Heart left ventricle (tissue), 16 donors: ENCODE data around the gene CDC27. TPM values are rescaled to one million over a fixed set of nuclear protein-coding genes. Genes with fewer than 3 reads are reported as not detected.

ENCODE experiments used
- ATAC-seq, 4 donors: fragments of 200-7000 bp; cut with Tn5 transposase; one replicate each; pipeline ENCODE4 v1.9.1; 2020 to 2022; ENCODE audit warnings: moderate library complexity in 4 of 4, mild to moderate bottlenecking in 3 of 4, moderate number of reproducible peaks in 1 of 4
- DNase-seq, 5 donors: peaks; one replicate each; pipeline ENCODE4 v3.0.0-alpha.2; 2020
- H3K27ac ChIP-seq, 12 donors: fragments of 200-600 bp; sonication (generic) in 4 of 12; one replicate each; pipeline versions ENCODE4 v1.5.0 to v1.8.0; 2016 to 2022; ENCODE audit warnings: mild to moderate bottlenecking in 2 of 12
- H3K27me3 ChIP-seq, 9 donors: fragments of 200-600 bp; sonication (generic) in 2 of 9; one replicate each; pipeline versions ENCODE4 v1.5.1 to v1.8.0; 2016 to 2022; ENCODE audit warnings: mild to moderate bottlenecking in 3 of 9
- H3K36me3 ChIP-seq, 9 donors: fragments of 200-600 bp; sonication (generic) in 2 of 9; one replicate each; pipeline versions ENCODE4 v1.5.0 to v1.8.0; 2018 to 2022; ENCODE audit warnings: mild to moderate bottlenecking in 2 of 9
- H3K4me1 ChIP-seq, 12 donors: fragments of 200-600 bp; sonication (generic) in 4 of 12; one replicate each; pipeline versions ENCODE4 v1.5.0 to v1.8.0; 2016 to 2022; ENCODE audit warnings: mild to moderate bottlenecking in 3 of 12
- H3K4me3 ChIP-seq, 12 donors: fragments of 200-600 bp; sonication (generic) in 4 of 12; one replicate each; pipeline versions ENCODE4 v1.5.0 to v1.8.0; 2017 to 2022; ENCODE audit warnings: mild to moderate bottlenecking in 9 of 12, moderate library complexity in 4 of 12
- H3K9me3 ChIP-seq, 12 donors: fragments of 200-600 bp; sonication (generic) in 4 of 12; one replicate each; pipeline versions ENCODE4 v1.5.0 to v1.8.0; 2016 to 2022; ENCODE audit warnings: mild to moderate bottlenecking in 1 of 12
- POLR2A ChIP-seq, 2 donors: fragments of 450-650 bp; IDR thresholded peaks; one replicate each; pipeline ENCODE4 v1.6.1; 2017; ENCODE audit warnings: antibody characterized with exemption in 2 of 2, mild to moderate bottlenecking in 2 of 2, moderate library complexity in 2 of 2
- WGBS, 4 donors: extraction: QIAGEN DNeasy Blood & Tissue Kit in 2 of 4; methylation state at CpG; one replicate each; pipeline versions ENCODE4 v1.1.5 to v1.1.7; 2013 to 2018; 5-methylcytosine and 5-hydroxymethylcytosine counted together
- intact Hi-C, 10 donors: fragments of 100-400 bp; cut with DNase I; formaldehyde crosslinking; loops; one replicate each; pipeline versions ENCODE4 v1.11.1 to v1.14.2; 2022
- polyA plus RNA-seq, 2 donors: library from polyadenylated mRNA; stranded (reverse); fragments of 200-250 nt; gene quantifications; one replicate each; pipeline ENCODE4 v1.2.3, GENCODE V29; 2013
- total RNA-seq, 9 donors: library from RNA; depleted of rRNA in 2 of 9; stranded (reverse); fragments of >200 nt in 2 of 9; fragmentation: NEBNext Ultra II Directional in 3 of 9; extraction: Animal tissue kit (Norgen Biotek cat#: 25700) in 3 of 9; gene quantifications; one replicate each; pipeline versions ENCODE4 v1.1.0 to v1.2.4, GENCODE V29; 2016 to 2023
- TF ChIP-seq, protein P1 (sequence below), 12 donors: fragments of 200-600 bp; sonication (generic) in 4 of 12; IDR thresholded peaks; one replicate each; pipeline versions ENCODE4 v1.5.0 to v1.8.0; 2018 to 2022; ENCODE audit warnings: antibody characterized with exemption in 12 of 12, mild to moderate bottlenecking in 5 of 12
- donor health status: ischemic (EF 13 %, LVEDD 7.1; RV severe dilation, severe dysfunction).
- donor health status: healthy with polysubstance abuse.
- donor health status: DM: no; HTN: yes; CAD: no.
- donor health status: DM: no; HTN: no; CAD: no.
- donor health status: ischemic (EF 25% LVEDD 6.9; RV normal size, moderate dysfunction).
- donor health status: ischemic (EF 25% LVEDD 5.7; RV mildly dilated, moderate dysfunction).
- donor health status: healthy.
- donor health status: DM: yes; HTN: yes; CAD: no.
- donor health status: ischemic (EF 35%, LVEDD 5.7; RV mildly dilated, moderate dysfunction).
- donor health status: nonischemic (EF 11% LVEDD 7.7; RV severe dilation, severe dysfunction).
- donor health status: DM: yes; HTN: yes; CAD: no.
- donor health status: PGD.
- donor health status: ischemic (EF 29% LVEDD 5.4; RV normal size, mild dysfunction).
- donor health status: nonischemic (EF 23%, LVEDD 6.1; RV moderate dilation, normal function).

CDC27 gene
- total and polyA plus RNA-seq, 11 donors, result 10.4 to 110 (median 78.0) TPM

DNA sequence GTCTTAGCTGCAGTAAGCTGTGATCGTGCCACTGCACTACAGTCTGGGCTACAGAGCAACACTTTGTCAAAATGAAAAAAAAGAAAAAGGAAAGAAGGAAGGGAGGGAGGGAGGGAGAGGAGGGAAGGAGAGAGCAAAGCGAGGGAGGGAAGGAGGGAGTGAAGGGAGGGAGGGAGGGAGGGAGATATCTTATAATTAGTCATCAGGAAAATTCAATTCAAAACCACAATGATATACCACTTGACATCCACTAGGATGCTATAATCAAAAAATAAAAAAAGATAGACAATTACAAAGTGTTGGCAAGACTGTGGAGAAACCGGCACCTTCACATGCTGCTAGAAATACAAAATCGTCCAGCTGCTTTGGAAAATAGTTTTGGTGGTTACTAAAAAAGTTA is 93.8 kb downstream of the CDC27 start:
- no peaks in the 10 kb centered on the region for H3K27me3 ChIP-seq
- DNase-seq (no peak), ATAC-seq (no peak)
- H3K36me3 ChIP-seq, result peaks cover 0 to 5% (median 0%) of the 10 kb centered on the region in 9 donors
- 75 to 78% (median 77%) methylated on average over 4 of the region's 4 CpGs for WGBS, 4 donors
- no peak overlapping the region for H3K27ac ChIP-seq
- peaks cover 0 to 11% (median 0%) of the 10 kb centered on the region in 12 donors for H3K9me3 ChIP-seq
- peaks cover 0 to 17% (median 8%) of the 10 kb centered on the region in 12 donors for H3K4me1 ChIP-seq
- TF ChIP-seq, protein P1, sequence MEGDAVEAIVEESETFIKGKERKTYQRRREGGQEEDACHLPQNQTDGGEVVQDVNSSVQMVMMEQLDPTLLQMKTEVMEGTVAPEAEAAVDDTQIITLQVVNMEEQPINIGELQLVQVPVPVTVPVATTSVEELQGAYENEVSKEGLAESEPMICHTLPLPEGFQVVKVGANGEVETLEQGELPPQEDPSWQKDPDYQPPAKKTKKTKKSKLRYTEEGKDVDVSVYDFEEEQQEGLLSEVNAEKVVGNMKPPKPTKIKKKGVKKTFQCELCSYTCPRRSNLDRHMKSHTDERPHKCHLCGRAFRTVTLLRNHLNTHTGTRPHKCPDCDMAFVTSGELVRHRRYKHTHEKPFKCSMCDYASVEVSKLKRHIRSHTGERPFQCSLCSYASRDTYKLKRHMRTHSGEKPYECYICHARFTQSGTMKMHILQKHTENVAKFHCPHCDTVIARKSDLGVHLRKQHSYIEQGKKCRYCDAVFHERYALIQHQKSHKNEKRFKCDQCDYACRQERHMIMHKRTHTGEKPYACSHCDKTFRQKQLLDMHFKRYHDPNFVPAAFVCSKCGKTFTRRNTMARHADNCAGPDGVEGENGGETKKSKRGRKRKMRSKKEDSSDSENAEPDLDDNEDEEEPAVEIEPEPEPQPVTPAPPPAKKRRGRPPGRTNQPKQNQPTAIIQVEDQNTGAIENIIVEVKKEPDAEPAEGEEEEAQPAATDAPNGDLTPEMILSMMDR (IDR thresholded peaks at IDR 0.05), result no peak
- TF ChIP-seq POLR2A (IDR thresholded peaks at IDR 0.05), result no peak
- intact Hi-C loops, result loop anchor here in 1 of 10 donors (10.0 kb wide), 1 partner anchor 880 kb away; no protein-coding TSS in a partner anchor
- no peak overlapping the region for H3K4me3 ChIP-seq

DNA sequence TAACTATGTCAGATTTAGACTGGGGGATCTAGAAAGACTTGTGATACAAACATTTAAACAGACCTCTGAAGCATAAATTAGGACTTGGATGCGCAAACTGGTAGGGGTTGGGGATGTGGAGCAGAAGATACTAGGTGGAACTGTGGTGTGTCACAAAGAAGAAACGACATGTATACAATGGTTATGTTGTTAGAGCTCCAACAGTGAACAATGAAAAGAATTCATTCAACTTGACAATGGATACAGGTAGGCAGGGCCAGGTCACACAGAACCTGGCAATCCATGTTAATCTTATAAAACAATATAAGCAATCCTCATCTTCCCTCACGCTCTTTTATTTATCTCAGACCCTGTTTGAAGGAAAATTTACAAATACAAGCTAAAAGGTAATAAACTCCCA is 102.0 kb downstream of the CDC27 start:
- no peaks in the 10 kb centered on the region for H3K9me3 ChIP-seq
- H3K4me3 ChIP-seq, result no peak overlapping the region
- intact Hi-C loops, result no loop called here
- no peak for TF ChIP-seq POLR2A (IDR thresholded peaks at IDR 0.05)
- TF ChIP-seq, protein P1 (IDR thresholded peaks at IDR 0.05), result no peak
- WGBS, 4 donors, result 87 to 91% (median 90%) methylated on average over 3 of the region's 3 CpGs
- H3K4me1 ChIP-seq, result no peaks in the 10 kb centered on the region
- no peaks in the 10 kb centered on the region for H3K36me3 ChIP-seq
- no peak overlapping the region for H3K27ac ChIP-seq
- DNase-seq (no peak), ATAC-seq (no peak)
- no peaks in the 10 kb centered on the region for H3K27me3 ChIP-seq

DNA sequence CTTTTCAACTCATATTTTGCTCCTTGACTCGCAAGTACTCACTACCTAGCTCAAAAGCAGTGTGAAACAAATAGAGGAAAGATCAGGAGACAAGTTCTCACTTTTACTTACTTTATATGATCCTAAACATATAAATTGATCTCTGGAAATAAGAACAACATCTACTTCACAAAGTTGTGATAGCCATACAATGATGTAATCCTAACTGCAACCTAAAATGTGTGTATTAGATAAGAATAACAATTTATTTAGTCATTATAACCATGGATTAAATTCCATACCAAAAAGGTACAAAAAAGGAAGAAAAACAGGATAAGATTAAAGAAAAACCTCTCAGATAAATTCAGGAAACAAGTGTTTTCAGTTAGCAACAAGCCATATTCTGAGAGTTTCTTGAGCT is 103.4 kb downstream of the CDC27 start:
- TF ChIP-seq, protein P1 (IDR thresholded peaks at IDR 0.05), result no peak
- TF ChIP-seq POLR2A (IDR thresholded peaks at IDR 0.05), result no peak
- Histone ChIP-seq H3K4me3 (no peak overlapping the region), H3K9me3 (no peaks in the 10 kb centered on the region), H3K36me3 (peaks cover 0 to 8% (median 0%) of the 10 kb centered on the region in 9 donors), H3K27me3 (no peaks in the 10 kb centered on the region), H3K27ac (no peak overlapping the region), H3K4me1 (no peaks in the 10 kb centered on the region)
- intact Hi-C loops, result no loop called here
- DNase-seq (no peak), ATAC-seq (no peak)
- 94 to 100% (median 98%) methylated on average over 1 of the region's 1 CpG for whole genome bisulfite sequencing, 4 donors

DNA sequence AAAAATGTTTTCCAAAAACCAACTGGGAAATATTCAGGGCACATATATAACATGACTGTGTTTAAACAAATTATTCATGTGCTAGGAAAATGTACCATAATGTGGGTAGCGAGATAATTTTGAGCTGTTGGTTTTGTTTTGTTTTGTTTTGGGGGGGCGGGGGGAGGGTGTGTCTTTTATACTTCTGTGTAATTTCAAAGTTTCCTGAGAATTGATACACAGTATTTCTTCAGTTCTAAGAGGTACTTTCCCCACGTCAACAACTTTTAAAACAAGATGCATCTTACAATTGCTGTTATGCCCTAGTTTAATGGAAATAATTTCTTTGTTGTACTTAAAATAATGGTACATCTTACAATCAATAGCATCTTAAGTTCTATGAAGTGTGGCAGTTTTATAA is 110.3 kb downstream of the CDC27 start:
- no peaks in the 10 kb centered on the region for H3K27me3 ChIP-seq
- H3K36me3 ChIP-seq, result peaks cover 0 to 8% (median 0%) of the 10 kb centered on the region in 9 donors
- intact Hi-C loops, result no loop called here
- no peak overlapping the region for H3K27ac ChIP-seq
- DNase-seq (no peak), ATAC-seq (no peak)
- whole genome bisulfite sequencing, 4 donors, result 93 to 99% (median 97%) methylated on average over 3 of the region's 3 CpGs
- TF ChIP-seq, protein P1 (IDR thresholded peaks at IDR 0.05), result no peak
- TF ChIP-seq POLR2A (IDR thresholded peaks at IDR 0.05), result no peak
- H3K4me1 ChIP-seq, result peaks cover 0 to 2% (median 0%) of the 10 kb centered on the region in 12 donors
- H3K4me3 ChIP-seq, result no peak overlapping the region
- H3K9me3 ChIP-seq, result no peaks in the 10 kb centered on the region
